NCI-H82 treated with DMSO at 0.1 percent for 48 hours (cell line): ENCODE results near the gene GALNT14.

Experiments
- DNase-seq: peaks from one replicate; lab custom pipeline; 2025; ENCODE audit not compliant: unreplicated experiment; lab: John Stamatoyannopoulos, UW

GALNT14 gene

GRCh38 chr2:31016648-31017047 lies 121.6 kb downstream of the GALNT14 start:
- DNase-seq = no peak

DNA sequence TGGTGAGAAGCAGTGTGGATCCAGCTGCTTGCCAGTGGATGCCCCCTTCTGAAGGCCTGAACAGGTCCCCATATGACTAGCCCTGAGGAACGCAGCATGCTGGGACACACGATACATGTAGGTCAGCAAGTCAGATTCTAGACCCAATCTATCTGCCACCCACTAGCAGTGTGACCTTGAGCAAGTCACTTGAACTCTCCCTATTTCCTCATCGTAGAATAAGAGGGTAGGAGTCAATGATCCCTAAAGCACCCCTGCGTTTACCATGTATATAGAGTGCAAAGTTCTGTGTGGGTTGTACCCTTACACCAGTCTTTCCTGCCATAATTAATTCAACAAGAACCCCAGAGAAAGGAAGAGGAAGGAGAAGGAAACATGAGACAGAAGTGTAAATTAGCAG lies 123.7 kb downstream of the GALNT14 start:
- DNase-seq = no peak

DNA sequence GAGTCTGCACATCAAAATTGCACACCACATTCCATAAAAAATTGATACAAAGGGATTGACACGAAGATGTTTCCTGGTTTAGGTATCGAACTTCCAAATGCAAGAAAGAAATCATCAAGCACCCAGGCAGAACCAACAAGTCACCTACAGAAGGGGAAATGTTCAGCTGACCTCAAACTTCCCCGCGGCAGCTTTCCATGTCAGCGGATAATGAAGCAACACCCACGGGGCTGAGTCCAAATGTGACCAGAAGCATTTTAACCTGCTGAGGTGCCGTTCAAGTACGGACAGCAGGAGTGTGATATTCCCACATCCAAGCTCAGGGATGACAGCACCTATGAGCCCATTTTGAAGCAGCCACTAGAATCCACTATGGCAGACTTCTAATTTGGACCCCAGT lies 124.9 kb downstream of the GALNT14 start:
- DNase-seq = no peak

DNA sequence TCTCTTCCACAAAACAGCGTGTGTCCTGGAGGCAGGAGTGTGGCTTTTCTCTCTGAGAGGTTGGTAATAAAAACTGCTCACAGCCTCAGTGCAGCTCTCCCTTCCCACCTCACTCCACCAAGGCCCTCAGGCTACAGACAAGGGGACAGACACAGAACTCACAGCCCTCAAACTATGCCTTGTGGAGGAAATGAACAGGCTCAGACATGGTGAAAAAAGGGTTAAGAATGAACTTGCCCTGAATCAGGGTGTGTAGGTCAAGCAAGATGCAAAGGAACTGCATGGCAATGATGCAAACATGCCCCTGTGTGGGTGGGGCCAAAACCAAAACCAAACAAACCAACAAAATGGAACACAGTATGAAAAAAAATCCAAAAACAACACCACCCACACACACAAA lies 125.8 kb downstream of the GALNT14 start:
- DNase-seq = no peak

DNA sequence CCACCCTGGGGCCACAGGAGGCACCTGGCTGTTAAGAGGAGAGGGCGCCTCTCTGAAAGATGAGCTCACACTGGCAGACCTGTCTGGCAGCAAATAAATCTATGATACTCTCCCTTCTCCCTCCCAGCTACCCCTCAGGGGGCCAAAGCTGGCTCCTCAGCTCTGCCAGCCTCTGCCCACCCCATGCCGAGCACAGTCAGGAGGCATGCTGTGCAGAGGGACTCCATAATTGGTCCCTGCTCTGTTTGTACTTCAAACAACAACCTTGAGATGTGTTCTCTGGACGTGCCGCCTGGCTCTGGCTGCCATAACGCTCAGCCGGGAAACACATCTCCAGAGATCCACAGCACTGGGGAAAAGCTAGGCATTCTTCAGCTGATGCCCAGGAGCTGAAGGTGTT lies 126.7 kb downstream of the GALNT14 start:
- DNase-seq = no peak

DNA sequence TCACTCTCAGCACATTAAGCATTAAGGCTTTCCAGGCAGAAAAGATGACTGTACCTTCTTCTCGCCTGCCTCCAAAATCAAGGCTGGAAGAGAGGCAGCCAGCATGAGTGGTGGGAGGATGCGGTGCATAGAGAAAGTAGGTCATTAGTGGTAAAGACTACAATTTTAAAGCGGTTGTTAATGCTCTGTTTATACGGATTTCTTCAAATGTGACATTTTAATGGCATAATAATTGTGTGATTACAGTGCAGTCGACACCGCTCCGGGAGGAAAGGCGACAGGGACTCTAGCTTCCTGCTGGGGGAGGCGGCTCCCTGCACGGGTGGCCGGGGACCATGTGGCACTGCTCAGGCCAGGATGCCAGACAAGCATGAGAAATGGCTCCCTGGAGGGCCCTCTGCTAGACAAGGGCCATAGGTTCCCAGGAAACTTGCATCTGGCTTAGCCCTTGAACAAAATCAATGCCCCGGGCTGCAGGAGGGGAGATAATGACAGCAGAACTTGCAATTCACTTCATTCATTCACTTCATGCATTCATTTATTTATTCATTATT lies 129.6 kb downstream of the GALNT14 start:
- DNase-seq = no peak

- DNase-seq = no peak
Measured at GRCh38 chr2:31004257-31004656, 134.0 kb downstream of the GALNT14 start.

- DNase-seq = no peak
Measured at GRCh38 chr2:31003749-31004148, 134.5 kb downstream of the GALNT14 start.

GRCh38 chr2:31002537-31003150 lies 135.6 kb downstream of the GALNT14 start:
- no peak for DNase-seq

GRCh38 chr2:31000970-31001369 lies 137.3 kb downstream of the GALNT14 start:
- no peak for DNase-seq

DNA sequence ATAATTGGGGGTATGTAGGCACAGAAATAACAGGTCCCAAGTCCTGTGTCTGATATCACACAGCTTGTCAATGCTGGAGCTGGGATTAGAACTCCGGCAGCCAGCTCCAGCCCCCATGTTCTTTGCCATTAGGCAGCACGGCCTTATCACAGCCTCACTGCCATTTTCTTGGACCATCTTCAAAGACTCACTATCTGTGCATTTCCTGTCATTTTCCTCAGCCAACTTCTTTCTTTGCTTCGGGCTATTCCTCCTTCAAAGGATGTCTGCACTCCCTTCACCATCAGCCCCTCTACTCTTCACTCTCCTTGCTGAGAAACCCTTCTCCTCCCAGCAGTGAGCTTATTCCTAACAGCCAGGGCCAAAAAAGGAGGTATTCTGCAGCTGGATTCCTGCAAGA lies 139.6 kb downstream of the GALNT14 start:
- no peak for DNase-seq

GRCh38 chr2:30997979-30998378 lies 140.3 kb downstream of the GALNT14 start:
- DNase-seq = peak; percentile 76

DNA sequence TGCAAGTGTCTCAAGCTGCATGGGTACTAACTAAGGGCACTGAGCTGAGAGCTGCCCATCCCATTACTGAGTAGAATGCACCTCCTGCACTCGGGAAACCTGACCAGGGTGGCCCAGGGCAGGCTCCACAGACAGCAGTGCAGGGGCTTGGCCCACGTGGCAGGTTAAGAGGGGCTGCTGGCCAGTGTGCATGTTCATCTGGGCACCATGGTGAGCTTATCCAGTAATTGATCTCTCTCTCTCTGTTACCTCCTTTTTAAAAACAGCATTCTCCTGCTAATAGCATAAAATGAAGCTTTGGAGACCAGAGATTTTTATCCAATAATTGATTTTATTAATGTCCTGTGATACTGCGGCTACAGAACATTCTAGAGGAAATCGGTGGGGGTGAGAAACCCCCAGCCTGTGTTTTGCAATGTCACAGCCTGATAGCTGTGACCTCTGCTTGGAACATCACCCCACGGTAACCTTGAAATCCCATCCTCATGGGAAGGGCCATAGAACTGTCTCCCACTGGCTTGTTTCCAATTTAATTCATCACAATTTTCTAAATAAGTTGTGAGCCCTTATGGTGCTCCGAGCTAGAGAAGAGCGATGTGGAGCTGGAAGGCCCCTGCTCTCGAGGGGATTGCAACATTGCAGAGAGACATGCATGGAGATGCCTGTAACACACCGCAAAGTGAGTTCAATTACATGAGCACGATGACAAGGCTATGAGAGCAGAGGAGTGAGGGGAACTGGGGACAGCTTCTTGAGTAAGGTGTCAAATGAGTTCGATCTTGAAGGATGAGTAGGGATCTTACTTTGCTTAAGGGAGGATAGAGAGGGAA lies 143.8 kb downstream of the GALNT14 start:
- no peak for DNase-seq

- no peak for DNase-seq
Measured at GRCh38 chr2:30992781-30993180, 145.5 kb downstream of the GALNT14 start.

- DNase-seq = peak; percentile 92
Measured at GRCh38 chr2:30990671-30991070, 147.6 kb downstream of the GALNT14 start.

- DNase-seq = peak; percentile 35
Measured at GRCh38 chr2:30990176-30990575, 148.1 kb downstream of the GALNT14 start.

DNA sequence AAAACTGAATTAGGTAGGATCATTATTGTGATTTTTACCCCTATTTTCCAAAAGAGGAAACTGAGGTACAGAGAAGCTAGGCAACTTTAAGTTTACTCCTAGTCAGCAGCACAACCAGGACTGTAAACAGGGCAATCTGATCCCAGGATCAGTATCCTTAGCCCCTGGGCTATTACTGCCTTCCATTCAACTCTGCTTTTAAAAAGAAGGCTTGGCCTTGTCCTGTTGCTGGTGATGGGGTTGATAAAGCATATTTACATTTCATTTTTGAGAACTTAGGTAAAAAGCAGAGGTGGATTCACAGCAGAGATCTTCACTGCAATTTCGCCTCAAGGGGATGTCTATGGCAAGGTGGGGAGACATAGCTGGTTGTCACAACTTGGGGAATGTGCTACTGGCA lies 148.5 kb downstream of the GALNT14 start:
- DNase-seq = no peak

DNA sequence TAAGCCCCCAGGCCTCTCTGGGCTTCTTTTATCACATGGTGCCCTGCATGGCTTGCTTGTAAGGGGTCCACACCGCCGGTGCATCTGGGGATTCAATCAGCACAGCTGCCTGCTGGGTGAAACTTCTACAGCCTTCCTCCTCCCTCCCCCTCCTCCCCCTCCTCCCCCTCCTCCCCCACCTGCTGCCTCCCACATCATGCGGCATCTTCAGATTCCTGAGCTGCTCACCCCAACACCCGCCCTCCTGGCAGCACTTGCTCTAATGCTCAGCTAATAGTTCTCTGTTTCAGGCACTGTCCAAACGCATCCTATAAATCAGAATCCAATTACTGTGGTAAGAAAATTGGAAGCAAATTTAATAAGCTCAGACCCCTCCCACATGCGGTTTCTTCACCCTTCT lies 150.7 kb downstream of the GALNT14 start:
- DNase-seq = peak; percentile 64

GRCh38 chr2:30986231-30986580 lies 152.0 kb downstream of the GALNT14 start:
- no peak for DNase-seq

- DNase-seq = no peak
Measured at GRCh38 chr2:30985493-30986230, 152.6 kb downstream of the GALNT14 start.

- DNase-seq = no peak
Measured at GRCh38 chr2:30984148-30984547, 154.1 kb downstream of the GALNT14 start.

DNA sequence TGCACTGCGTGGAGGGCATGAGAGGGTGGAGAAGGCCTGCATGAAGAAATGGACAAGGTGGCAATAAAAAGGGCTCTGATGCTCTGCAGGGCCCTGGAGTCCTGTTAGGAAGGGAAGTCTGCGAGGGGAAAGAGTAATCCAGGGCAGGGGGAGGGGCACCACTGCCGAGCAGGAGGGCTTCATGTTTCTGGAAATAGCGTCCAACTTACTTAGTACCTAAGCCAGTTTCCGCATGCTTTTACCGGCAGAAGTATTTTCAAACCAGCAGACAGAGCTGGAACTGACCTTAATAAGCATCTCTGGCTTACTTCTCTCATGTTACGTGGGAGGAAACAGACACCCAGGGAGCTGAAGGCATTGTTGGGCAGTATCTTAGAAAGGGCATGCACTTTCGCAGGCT lies 156.7 kb downstream of the GALNT14 start:
- no peak for DNase-seq
